Measurements from ENCODE around the gene OGFOD3.
A peak's percentile ranks its signal among the peaks of the same experiment; 100 is the strongest.

The OGFOD3 gene

GRCh38 chr17:82407255-82407654 is 11.1 kb downstream of the OGFOD3 start:
- TF ChIP-seq CTCF (IDR thresholded peaks at IDR 0.05; ENCODE audit: poor library complexity, severe bottlenecking), result no peak
- Histone ChIP-seq H3K4me1 (ENCODE audit: insufficient read depth, poor library complexity, severe bottlenecking) (no peaks in the 10 kb centered on the region), H3K36me3 (ENCODE audit: low read depth) (peaks cover 7% of the 10 kb centered on the region), H3K9me3 (ENCODE audit: severe bottlenecking) (no peaks in the 10 kb centered on the region), H3K27ac (ENCODE audit: poor library complexity, severe bottlenecking) (no peak overlapping the region), H3K27me3 (ENCODE audit: insufficient read depth, poor library complexity, severe bottlenecking) (no peaks in the 10 kb centered on the region), H3K4me3 (ENCODE audit: severe bottlenecking) (no peak overlapping the region)
- ATAC-seq (ENCODE audit: low read depth) (no peak), DNase-seq (ENCODE audit: low spot score) (peak; percentile 40)

- DNase-seq (ENCODE audit: low spot score), result peak; percentile 58
- ATAC-seq (ENCODE audit: low read depth), result no peak
- no peak for TF ChIP-seq CTCF (IDR thresholded peaks at IDR 0.05; ENCODE audit: poor library complexity, severe bottlenecking)
- Histone ChIP-seq H3K27me3 (ENCODE audit: insufficient read depth, poor library complexity, severe bottlenecking) (no peaks in the 10 kb centered on the region), H3K36me3 (ENCODE audit: low read depth) (peaks cover 16% of the 10 kb centered on the region), H3K9me3 (ENCODE audit: severe bottlenecking) (no peaks in the 10 kb centered on the region), H3K4me1 (ENCODE audit: insufficient read depth, poor library complexity, severe bottlenecking) (no peaks in the 10 kb centered on the region), H3K27ac (ENCODE audit: poor library complexity, severe bottlenecking) (no peak overlapping the region), H3K4me3 (ENCODE audit: severe bottlenecking) (no peak overlapping the region)
Measured at GRCh38 chr17:82406131-82406671, 12.2 kb downstream of the OGFOD3 start.

- ATAC-seq (ENCODE audit: low read depth) (no peak), DNase-seq (ENCODE audit: low spot score) (no peak)
- no peak for TF ChIP-seq CTCF (IDR thresholded peaks at IDR 0.05; ENCODE audit: poor library complexity, severe bottlenecking)
- Histone ChIP-seq H3K9me3 (ENCODE audit: severe bottlenecking) (no peaks in the 10 kb centered on the region), H3K4me1 (ENCODE audit: insufficient read depth, poor library complexity, severe bottlenecking) (no peaks in the 10 kb centered on the region), H3K36me3 (ENCODE audit: low read depth) (peaks cover 17% of the 10 kb centered on the region), H3K4me3 (ENCODE audit: severe bottlenecking) (no peak overlapping the region), H3K27ac (ENCODE audit: poor library complexity, severe bottlenecking) (no peak overlapping the region), H3K27me3 (ENCODE audit: insufficient read depth, poor library complexity, severe bottlenecking) (no peaks in the 10 kb centered on the region)
Measured at GRCh38 chr17:82405051-82405450, 13.3 kb downstream of the OGFOD3 start.

DNA sequence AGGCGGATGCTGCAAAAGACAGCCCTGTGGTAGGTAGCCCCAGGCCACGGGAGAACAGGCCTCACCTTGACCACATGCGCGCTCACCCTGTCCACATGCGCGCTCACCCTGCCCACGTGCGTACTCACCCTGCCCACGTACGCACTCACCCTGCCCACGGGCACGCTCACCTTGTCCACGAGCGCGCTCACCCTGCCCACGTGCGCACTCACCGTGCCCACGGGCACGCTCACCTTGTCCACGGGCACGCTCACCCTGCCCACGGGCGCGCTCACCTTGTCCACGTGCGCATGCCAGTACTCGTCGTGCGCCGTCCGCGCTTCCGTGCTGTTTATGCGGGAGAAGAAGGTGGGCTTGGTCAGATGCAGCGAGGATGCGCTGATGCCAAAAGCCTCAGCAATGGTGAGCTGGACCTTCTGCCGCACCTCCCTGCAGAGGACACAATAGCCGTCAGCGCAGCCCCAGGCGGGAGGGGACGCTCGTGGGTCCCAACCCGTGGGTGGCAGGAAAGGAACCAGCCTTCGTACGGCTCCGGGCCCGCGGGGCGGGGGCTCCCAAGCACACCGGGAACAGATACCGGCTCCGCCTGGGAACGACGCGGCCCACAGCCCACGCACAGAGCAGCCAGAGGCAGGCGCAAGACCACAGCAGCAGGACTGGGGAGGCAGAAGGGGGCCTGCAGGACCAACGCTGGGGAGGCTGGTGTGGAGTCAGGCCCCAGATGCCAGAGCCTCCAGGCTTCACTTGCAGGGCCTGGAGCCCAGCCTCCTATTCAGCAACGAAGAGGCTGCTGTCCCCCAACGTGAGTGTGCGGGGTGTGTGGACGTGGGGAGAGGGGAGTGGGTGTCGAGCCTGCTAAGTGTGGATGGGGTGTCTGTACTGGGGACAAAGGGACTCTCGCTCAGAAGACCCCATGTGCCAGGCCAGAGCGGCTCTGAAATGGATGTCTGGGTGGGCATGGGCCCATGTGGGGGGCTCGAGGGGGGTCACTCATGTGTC is 14.4 kb downstream of the OGFOD3 start:
- Histone ChIP-seq H3K4me1 (ENCODE audit: insufficient read depth, poor library complexity, severe bottlenecking) (no peaks in the 10 kb centered on the region), H3K36me3 (ENCODE audit: low read depth) (peaks cover 17% of the 10 kb centered on the region), H3K9me3 (ENCODE audit: severe bottlenecking) (no peaks in the 10 kb centered on the region), H3K27me3 (ENCODE audit: insufficient read depth, poor library complexity, severe bottlenecking) (no peaks in the 10 kb centered on the region), H3K27ac (ENCODE audit: poor library complexity, severe bottlenecking) (no peak overlapping the region), H3K4me3 (ENCODE audit: severe bottlenecking) (no peak overlapping the region)
- DNase-seq (ENCODE audit: low spot score), result no peak
- ATAC-seq (ENCODE audit: low read depth), result no peak
- TF ChIP-seq CTCF (IDR thresholded peaks at IDR 0.05; ENCODE audit: poor library complexity, severe bottlenecking), result no peak
